ENCODE data around the gene BEST3. TPM values are rescaled to one million over a fixed set of nuclear protein-coding genes. Genes with fewer than 3 reads are reported as not detected.

BEST3 gene
- total RNA-seq, 1 donor from 2014 or later, result 45.4 TPM

DNA sequence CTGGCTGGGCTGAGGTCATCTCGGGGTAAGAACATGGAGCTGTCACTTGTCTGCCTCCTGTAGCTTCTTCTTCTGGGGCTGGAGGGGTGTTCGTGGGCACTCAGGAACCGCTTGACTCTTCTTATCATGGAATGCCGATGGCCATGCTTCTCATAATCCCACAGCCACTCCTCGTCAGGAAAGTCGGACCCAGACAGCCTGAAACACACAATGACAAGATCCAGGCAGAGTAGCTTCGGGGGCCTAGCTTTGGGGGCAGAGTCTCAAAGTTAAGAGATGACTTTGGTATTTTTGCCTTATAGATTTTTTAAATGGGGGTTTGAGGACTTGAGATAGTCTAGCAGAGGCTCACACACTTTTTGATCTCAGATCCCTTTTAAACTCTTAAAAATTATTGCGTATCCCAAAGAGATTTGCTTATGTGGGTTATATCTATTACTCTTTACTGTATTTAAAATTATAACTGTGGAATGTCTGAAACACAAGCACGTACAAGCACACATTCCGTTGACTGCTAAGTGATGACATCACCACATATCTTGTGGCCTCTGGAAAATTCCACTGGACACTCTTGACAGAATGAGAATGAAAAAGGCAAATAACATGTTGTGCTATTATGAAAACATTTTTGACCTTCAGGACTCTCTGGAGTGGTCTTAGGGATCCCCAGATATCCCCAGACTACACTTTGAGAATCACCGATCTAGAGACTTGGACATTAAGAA is 43.3 kb downstream of the BEST3 start:
- H3K27me3 ChIP-seq (ENCODE audit: control insufficient read depth in 3 of 3, insufficient read depth in 3 of 3, low read length in 3 of 3), result no peaks in the 10 kb centered on the region
- H3K36me3 ChIP-seq (ENCODE audit: control insufficient read depth in 3 of 3, insufficient read depth in 3 of 3, low read length in 3 of 3), result peaks cover 8 to 13% (median 10%) of the 10 kb centered on the region in 3 donors
- no peak overlapping the region for H3K9ac ChIP-seq (ENCODE audit: low read depth in 1 of 3, low read length in 3 of 3)
- H3K9me3 ChIP-seq (ENCODE audit: control insufficient read depth in 3 of 3, low read length in 3 of 3), result no peaks in the 10 kb centered on the region
- H3K4me3 ChIP-seq (ENCODE audit: low read length in 3 of 3), result no peak overlapping the region
- peaks cover 10 to 25% (median 14%) of the 10 kb centered on the region in 3 donors for H3K4me1 ChIP-seq (ENCODE audit: control insufficient read depth in 3 of 3, insufficient read depth in 3 of 3, low read length in 3 of 3)
- H3K27ac ChIP-seq (ENCODE audit: low read depth, low read length), result no peak overlapping the region

DNA sequence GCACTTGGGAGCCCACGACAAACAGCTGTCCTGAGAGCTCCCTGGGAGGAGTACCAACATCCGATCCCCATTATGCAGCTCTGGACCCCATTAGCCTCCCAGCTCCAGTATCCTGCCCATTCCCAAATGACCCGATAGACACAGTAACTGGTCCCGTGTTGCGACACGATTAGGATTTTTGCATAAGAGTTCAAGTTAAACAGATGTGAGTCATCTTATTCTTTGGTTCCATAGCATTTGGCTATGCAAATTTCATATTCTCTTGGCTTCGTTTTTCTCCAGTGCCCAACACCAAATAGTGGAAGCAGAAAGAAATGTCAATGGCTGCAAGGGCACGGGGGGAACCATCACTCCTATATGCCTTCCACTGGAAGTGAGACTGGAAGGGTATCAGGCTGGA is 45.4 kb downstream of the BEST3 start:
- H3K9ac ChIP-seq (ENCODE audit: low read depth in 1 of 3, low read length in 3 of 3), result no peak overlapping the region
- H3K4me1 ChIP-seq (ENCODE audit: control insufficient read depth in 3 of 3, insufficient read depth in 3 of 3, low read length in 3 of 3), result peaks cover 11 to 26% (median 16%) of the 10 kb centered on the region in 3 donors
- H3K4me3 ChIP-seq (ENCODE audit: low read length in 3 of 3), result no peak overlapping the region
- peaks cover 8 to 11% (median 10%) of the 10 kb centered on the region in 3 donors for H3K36me3 ChIP-seq (ENCODE audit: control insufficient read depth in 3 of 3, insufficient read depth in 3 of 3, low read length in 3 of 3)
- H3K27me3 ChIP-seq (ENCODE audit: control insufficient read depth in 3 of 3, insufficient read depth in 3 of 3, low read length in 3 of 3), result no peaks in the 10 kb centered on the region
- H3K27ac ChIP-seq (ENCODE audit: low read depth, low read length), result no peak overlapping the region
- no peaks in the 10 kb centered on the region for H3K9me3 ChIP-seq (ENCODE audit: control insufficient read depth in 3 of 3, low read length in 3 of 3)

DNA sequence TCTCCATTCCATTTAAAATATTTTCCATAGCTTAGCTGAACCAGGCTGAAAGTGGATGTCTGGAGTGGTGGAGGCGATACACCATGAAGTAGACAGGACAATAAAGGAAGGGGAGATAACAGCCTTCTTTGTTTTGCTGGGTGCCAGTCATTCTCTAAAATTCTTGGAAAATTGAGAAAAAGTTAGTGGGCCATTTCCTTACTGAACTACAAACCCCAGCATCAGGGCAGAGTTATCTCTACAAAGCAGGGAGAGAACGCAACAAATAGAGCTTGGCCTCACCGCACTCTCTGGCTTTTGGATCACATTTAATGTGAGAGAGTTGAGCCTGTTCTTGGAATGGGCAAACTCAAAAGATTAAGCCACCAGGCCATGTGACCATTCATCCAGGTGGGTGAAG is 47.2 kb downstream of the BEST3 start:
- H3K9me3 ChIP-seq (ENCODE audit: control insufficient read depth in 3 of 3, low read length in 3 of 3), result no peaks in the 10 kb centered on the region
- no peak overlapping the region for H3K4me3 ChIP-seq (ENCODE audit: low read length in 3 of 3)
- peaks cover 2 to 13% (median 10%) of the 10 kb centered on the region in 3 donors for H3K4me1 ChIP-seq (ENCODE audit: control insufficient read depth in 3 of 3, insufficient read depth in 3 of 3, low read length in 3 of 3)
- peaks cover 8 to 11% (median 10%) of the 10 kb centered on the region in 3 donors for H3K36me3 ChIP-seq (ENCODE audit: control insufficient read depth in 3 of 3, insufficient read depth in 3 of 3, low read length in 3 of 3)
- H3K27ac ChIP-seq (ENCODE audit: low read depth, low read length), result no peak overlapping the region
- no peak overlapping the region for H3K9ac ChIP-seq (ENCODE audit: low read depth in 1 of 3, low read length in 3 of 3)
- H3K27me3 ChIP-seq (ENCODE audit: control insufficient read depth in 3 of 3, insufficient read depth in 3 of 3, low read length in 3 of 3), result no peaks in the 10 kb centered on the region

DNA sequence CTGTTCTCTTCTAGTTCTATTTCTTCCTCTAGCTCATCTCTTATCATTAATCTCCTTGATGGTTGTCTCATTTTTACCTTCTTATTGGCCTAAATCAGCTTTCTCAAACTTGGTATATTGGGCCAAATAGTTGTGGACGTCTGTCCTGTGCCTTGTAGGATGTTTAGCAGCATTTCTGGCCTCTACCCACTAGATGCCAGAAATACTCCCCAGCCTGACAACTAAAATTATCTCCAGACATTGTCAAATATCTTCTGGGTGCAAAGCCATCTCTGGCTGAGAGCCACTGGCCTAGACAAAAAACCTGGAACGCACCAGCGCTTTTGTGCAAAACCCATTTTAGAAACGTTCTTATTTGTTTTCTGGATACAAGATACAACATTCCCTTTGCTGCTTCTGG is 49.6 kb downstream of the BEST3 start:
- H3K27me3 ChIP-seq (ENCODE audit: control insufficient read depth in 3 of 3, insufficient read depth in 3 of 3, low read length in 3 of 3), result no peaks in the 10 kb centered on the region
- H3K27ac ChIP-seq (ENCODE audit: low read depth, low read length), result no peak overlapping the region
- H3K4me3 ChIP-seq (ENCODE audit: low read length in 3 of 3), result no peak overlapping the region
- H3K36me3 ChIP-seq (ENCODE audit: control insufficient read depth in 3 of 3, insufficient read depth in 3 of 3, low read length in 3 of 3), result peaks cover under 1 to 3% (median 2%) of the 10 kb centered on the region in 3 donors
- H3K9me3 ChIP-seq (ENCODE audit: control insufficient read depth in 3 of 3, low read length in 3 of 3), result no peaks in the 10 kb centered on the region
- H3K4me1 ChIP-seq (ENCODE audit: control insufficient read depth in 3 of 3, insufficient read depth in 3 of 3, low read length in 3 of 3), result peaks cover 0 to 9% (median 7%) of the 10 kb centered on the region in 3 donors
- no peak overlapping the region for H3K9ac ChIP-seq (ENCODE audit: low read depth in 1 of 3, low read length in 3 of 3)

DNA sequence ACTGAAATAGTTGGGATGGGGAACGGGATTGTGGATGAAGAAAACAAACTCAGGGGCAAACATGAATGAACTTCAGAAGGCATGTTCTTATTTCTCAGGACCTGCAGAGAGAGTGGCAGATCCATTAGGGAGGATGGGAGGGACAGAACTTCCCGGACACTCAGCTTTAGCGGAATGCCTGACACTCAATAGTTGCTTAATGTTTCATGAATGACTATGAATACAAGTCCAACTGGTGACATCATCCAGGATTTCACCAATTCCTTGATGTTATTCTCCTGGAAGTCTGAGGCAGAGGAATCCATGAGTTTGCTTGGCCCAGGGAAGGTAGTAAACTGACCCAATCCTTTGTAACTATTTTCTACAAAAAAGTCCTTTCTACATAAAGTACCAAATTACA is 50.6 kb downstream of the BEST3 start:
- Histone ChIP-seq H3K27ac (ENCODE audit: low read depth, low read length) (no peak overlapping the region), H3K27me3 (ENCODE audit: control insufficient read depth in 3 of 3, insufficient read depth in 3 of 3, low read length in 3 of 3) (no peaks in the 10 kb centered on the region), H3K4me3 (ENCODE audit: low read length in 3 of 3) (no peak overlapping the region), H3K9me3 (ENCODE audit: control insufficient read depth in 3 of 3, low read length in 3 of 3) (no peaks in the 10 kb centered on the region), H3K4me1 (ENCODE audit: control insufficient read depth in 3 of 3, insufficient read depth in 3 of 3, low read length in 3 of 3) (peaks cover 0 to 9% (median 7%) of the 10 kb centered on the region in 3 donors), H3K9ac (ENCODE audit: low read depth in 1 of 3, low read length in 3 of 3) (no peak overlapping the region), H3K36me3 (ENCODE audit: control insufficient read depth in 3 of 3, insufficient read depth in 3 of 3, low read length in 3 of 3) (no peaks in the 10 kb centered on the region)

DNA sequence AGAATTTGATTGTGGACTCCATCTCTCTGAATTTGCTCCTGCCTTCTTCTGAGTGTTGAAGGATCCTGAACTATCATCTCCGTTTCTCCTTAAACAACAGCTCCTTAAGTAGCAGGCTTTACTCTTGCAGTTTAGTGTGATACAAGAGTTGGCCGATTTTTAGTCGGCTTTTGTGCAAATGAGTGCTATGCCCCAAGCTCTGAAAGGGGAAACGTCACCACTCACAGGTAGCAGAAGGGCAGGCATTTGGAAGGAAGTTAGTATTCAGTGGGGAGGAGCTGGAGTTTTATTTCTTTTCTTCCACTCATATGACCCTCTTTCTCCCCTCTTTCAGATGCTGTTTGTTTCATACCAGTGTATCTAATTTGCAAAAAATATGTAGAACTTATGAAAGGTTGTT is 51.9 kb downstream of the BEST3 start:
- Histone ChIP-seq H3K4me1 (ENCODE audit: control insufficient read depth in 3 of 3, insufficient read depth in 3 of 3, low read length in 3 of 3) (peaks cover 7 to 19% (median 13%) of the 10 kb centered on the region in 3 donors), H3K27ac (ENCODE audit: low read depth, low read length) (no peak overlapping the region), H3K4me3 (ENCODE audit: low read length in 3 of 3) (no peak overlapping the region), H3K9ac (ENCODE audit: low read depth in 1 of 3, low read length in 3 of 3) (no peak overlapping the region), H3K27me3 (ENCODE audit: control insufficient read depth in 3 of 3, insufficient read depth in 3 of 3, low read length in 3 of 3) (no peaks in the 10 kb centered on the region), H3K36me3 (ENCODE audit: control insufficient read depth in 3 of 3, insufficient read depth in 3 of 3, low read length in 3 of 3) (no peaks in the 10 kb centered on the region), H3K9me3 (ENCODE audit: control insufficient read depth in 3 of 3, low read length in 3 of 3) (no peaks in the 10 kb centered on the region)

DNA sequence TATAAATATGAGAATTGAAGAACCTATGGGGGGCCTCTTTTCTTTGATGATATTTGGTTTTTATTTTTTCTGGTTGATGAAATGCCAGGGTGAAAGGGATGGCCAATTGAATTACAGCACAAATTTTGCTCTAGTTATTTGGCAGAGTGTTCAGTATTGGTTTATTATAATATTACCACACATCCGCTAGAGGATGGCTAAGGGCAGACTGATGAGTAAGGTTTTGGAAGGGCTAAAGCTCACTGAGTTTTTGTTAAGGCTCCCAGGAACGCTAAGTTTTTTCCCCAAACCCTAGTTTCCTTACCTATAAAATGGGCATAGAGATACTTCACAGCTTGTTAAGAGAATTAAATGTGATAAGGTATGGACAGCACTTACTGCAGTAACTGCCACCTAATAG is 54.1 kb downstream of the BEST3 start:
- no peaks in the 10 kb centered on the region for H3K36me3 ChIP-seq (ENCODE audit: control insufficient read depth in 3 of 3, insufficient read depth in 3 of 3, low read length in 3 of 3)
- no peaks in the 10 kb centered on the region for H3K9me3 ChIP-seq (ENCODE audit: control insufficient read depth in 3 of 3, low read length in 3 of 3)
- no peak overlapping the region for H3K27ac ChIP-seq (ENCODE audit: low read depth, low read length)
- no peaks in the 10 kb centered on the region for H3K27me3 ChIP-seq (ENCODE audit: control insufficient read depth in 3 of 3, insufficient read depth in 3 of 3, low read length in 3 of 3)
- no peak overlapping the region for H3K4me3 ChIP-seq (ENCODE audit: low read length in 3 of 3)
- H3K9ac ChIP-seq (ENCODE audit: low read depth in 1 of 3, low read length in 3 of 3), result no peak overlapping the region
- peaks cover 10 to 24% (median 16%) of the 10 kb centered on the region in 3 donors for H3K4me1 ChIP-seq (ENCODE audit: control insufficient read depth in 3 of 3, insufficient read depth in 3 of 3, low read length in 3 of 3)

DNA sequence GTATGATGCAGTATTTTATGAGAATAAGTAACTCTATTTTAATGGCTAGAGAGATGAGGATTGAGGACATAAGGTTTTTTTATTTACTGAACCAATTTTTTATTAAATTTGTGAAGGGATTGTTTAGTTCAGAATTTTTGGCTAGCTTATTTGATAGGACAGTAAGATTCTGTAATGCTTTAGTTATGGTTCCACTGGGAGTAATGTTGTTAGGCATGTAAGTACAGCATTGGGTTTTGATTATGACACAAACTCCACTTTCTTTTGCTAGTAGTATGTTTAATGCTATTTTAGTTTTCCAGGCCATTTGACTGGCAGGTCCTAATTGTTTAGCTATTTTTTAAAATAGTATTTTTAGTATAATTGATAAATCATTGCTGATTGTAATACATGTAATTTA is 54.6 kb downstream of the BEST3 start:
- Histone ChIP-seq H3K4me1 (ENCODE audit: control insufficient read depth in 3 of 3, insufficient read depth in 3 of 3, low read length in 3 of 3) (peaks cover 10 to 21% (median 13%) of the 10 kb centered on the region in 3 donors), H3K4me3 (ENCODE audit: low read length in 3 of 3) (no peak overlapping the region), H3K27me3 (ENCODE audit: control insufficient read depth in 3 of 3, insufficient read depth in 3 of 3, low read length in 3 of 3) (no peaks in the 10 kb centered on the region), H3K36me3 (ENCODE audit: control insufficient read depth in 3 of 3, insufficient read depth in 3 of 3, low read length in 3 of 3) (no peaks in the 10 kb centered on the region), H3K9ac (ENCODE audit: low read depth in 1 of 3, low read length in 3 of 3) (no peak overlapping the region), H3K27ac (ENCODE audit: low read depth, low read length) (no peak overlapping the region), H3K9me3 (ENCODE audit: control insufficient read depth in 3 of 3, low read length in 3 of 3) (no peaks in the 10 kb centered on the region)

DNA sequence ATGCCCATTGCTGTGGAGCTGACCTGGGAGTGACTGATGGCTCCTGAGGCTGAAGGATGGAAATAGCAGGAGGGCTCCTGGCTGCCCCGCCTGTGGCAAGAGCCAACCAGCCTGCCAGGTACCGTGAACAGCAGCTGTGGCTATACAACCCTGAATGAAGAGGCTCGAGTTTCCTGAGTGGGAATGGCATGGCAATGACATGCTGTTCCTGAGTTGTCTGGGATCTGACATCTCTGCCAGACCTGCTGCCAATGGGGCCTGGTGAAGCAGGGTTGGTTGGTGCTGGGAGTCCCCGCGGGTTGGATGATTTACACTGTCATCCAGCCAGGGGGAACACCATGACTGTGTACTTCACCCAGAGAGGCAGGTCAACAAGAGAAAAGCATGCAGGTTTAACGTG is 56.6 kb downstream of the BEST3 start:
- H3K36me3 ChIP-seq (ENCODE audit: control insufficient read depth in 3 of 3, insufficient read depth in 3 of 3, low read length in 3 of 3), result no peaks in the 10 kb centered on the region
- H3K27ac ChIP-seq (ENCODE audit: low read depth, low read length), result peak overlapping the region; percentile 77
- no peaks in the 10 kb centered on the region for H3K9me3 ChIP-seq (ENCODE audit: control insufficient read depth in 3 of 3, low read length in 3 of 3)
- H3K27me3 ChIP-seq (ENCODE audit: control insufficient read depth in 3 of 3, insufficient read depth in 3 of 3, low read length in 3 of 3), result no peaks in the 10 kb centered on the region
- H3K9ac ChIP-seq (ENCODE audit: low read depth in 1 of 3, low read length in 3 of 3), result peak overlapping the region in 1 of 3 donors; percentile 26
- H3K4me1 ChIP-seq (ENCODE audit: control insufficient read depth in 3 of 3, insufficient read depth in 3 of 3, low read length in 3 of 3), result peaks cover 10 to 18% (median 10%) of the 10 kb centered on the region in 3 donors
- no peak overlapping the region for H3K4me3 ChIP-seq (ENCODE audit: low read length in 3 of 3)

DNA sequence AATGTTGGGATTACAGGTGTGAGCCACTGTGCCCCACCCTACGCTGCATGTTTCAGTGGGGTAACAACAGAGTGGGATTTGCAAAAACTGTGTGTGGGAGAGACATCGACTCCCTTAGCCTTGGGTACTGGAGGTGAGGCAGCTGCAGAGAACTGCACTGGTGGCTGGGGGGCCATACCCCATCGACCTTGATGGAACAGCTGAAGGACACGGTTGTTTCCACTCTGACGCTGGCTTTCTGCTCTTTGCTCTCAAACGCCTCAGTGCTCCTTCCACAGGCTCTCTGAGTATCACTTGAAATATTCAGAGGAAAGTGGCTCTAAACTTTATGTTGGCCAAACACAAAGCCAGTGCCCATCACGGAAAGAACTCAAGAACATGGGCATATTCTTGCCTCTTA is 57.6 kb downstream of the BEST3 start:
- Histone ChIP-seq H3K9ac (ENCODE audit: low read depth in 1 of 3, low read length in 3 of 3) (no peak overlapping the region), H3K9me3 (ENCODE audit: control insufficient read depth in 3 of 3, low read length in 3 of 3) (no peaks in the 10 kb centered on the region), H3K27ac (ENCODE audit: low read depth, low read length) (no peak overlapping the region), H3K4me3 (ENCODE audit: low read length in 3 of 3) (no peak overlapping the region), H3K4me1 (ENCODE audit: control insufficient read depth in 3 of 3, insufficient read depth in 3 of 3, low read length in 3 of 3) (peaks cover 10 to 18% (median 10%) of the 10 kb centered on the region in 3 donors), H3K36me3 (ENCODE audit: control insufficient read depth in 3 of 3, insufficient read depth in 3 of 3, low read length in 3 of 3) (no peaks in the 10 kb centered on the region), H3K27me3 (ENCODE audit: control insufficient read depth in 3 of 3, insufficient read depth in 3 of 3, low read length in 3 of 3) (no peaks in the 10 kb centered on the region)
